Activated T-cell treated with anti-CD3 and anti-CD28 coated beads for 24 hours (primary cell): ENCODE results near the gene SLC39A6.
"Not testable (repeated sequence)": the region's sequence is repeated elsewhere in the genome, so short reads cannot be mapped to it uniquely, and the experiment has no call there.

ENCODE experiments used
- DNase-seq: peaks from one replicate; pipeline ENCODE4 v3.0.0-alpha.2; 2020; ENCODE audit warnings: low read depth

Gene SLC39A6

DNA sequence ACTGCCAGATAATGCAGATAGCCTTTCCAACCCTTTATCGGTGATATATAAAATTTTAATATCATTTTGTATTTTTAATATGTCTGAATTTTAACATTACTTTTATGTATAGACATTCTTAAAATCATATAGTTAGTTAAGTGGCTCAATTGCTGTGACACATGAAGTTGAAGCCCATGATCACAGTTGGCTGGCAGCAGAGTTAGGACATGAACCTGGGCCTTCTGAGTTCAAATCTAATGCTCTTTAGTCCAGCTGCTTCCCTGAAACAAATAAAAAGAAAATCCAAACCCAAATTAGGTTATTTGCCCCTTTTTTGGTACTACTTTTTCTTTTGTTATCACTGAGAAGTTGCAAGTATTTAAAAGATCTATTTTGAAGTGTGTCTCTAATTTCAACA lies 6.1 kb upstream of the SLC39A6 start:
- DNase-seq = no peak

DNA sequence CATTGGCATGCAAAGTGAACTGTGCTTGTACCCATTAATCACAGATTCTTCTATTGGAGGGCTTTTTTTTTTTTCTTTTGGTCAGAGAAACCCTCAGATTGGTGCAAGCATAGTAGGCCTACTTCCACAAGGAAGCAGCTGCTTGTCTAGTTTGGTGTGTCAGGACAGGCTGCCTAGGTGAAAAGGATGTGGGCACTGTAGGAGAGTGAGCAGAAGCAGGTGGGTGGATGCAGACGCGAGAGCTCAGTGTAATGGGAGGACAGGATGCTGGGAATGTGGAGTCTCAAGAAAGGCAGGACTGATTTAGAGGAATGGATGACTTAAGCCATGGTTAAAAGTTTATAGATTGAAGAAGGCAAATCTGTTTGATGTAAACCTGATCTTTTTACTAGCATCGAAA lies 3.6 kb upstream of the SLC39A6 start:
- no peak for DNase-seq

- DNase-seq = no peak
Measured at GRCh38 chr18:36131692-36132483, 2.7 kb upstream of the SLC39A6 start.

DNA sequence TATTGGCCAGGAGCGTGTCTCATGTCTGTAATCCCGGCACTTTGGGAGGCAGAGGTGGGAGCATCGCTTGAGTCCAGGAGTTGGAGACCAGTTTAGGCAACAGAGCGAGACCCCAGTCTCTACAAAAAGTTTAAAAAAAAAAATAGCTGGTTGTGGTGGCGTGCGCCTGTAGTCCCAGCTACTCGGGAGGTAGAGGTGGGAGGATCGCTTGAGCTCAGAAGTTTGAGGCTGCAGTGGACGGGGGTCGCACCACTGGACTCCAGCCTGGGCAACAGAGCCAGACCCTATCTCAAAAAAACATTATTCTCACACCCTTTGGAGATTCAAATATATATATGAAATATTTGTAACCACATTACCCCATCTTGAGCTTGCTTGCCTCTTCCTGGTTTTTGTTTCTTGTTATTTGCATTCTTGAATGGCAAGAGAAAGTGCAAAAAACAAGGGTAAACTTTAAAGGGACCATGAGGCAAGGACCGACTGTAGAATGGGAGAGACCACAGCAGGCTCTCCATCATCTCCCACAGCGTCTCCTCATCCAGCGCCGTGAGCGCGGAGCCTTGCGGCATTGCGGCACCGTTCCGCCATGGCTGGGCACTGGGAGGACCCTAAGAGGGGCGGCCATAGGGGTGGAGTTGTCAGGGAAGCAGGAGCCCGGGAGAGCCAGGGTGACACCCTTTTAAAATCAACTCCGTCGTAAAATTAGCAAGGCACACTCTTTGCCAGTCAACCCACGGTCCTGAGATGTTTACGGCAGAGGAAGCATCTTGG lies 1.9 kb upstream of the SLC39A6 start:
- DNase-seq = no peak

DNA sequence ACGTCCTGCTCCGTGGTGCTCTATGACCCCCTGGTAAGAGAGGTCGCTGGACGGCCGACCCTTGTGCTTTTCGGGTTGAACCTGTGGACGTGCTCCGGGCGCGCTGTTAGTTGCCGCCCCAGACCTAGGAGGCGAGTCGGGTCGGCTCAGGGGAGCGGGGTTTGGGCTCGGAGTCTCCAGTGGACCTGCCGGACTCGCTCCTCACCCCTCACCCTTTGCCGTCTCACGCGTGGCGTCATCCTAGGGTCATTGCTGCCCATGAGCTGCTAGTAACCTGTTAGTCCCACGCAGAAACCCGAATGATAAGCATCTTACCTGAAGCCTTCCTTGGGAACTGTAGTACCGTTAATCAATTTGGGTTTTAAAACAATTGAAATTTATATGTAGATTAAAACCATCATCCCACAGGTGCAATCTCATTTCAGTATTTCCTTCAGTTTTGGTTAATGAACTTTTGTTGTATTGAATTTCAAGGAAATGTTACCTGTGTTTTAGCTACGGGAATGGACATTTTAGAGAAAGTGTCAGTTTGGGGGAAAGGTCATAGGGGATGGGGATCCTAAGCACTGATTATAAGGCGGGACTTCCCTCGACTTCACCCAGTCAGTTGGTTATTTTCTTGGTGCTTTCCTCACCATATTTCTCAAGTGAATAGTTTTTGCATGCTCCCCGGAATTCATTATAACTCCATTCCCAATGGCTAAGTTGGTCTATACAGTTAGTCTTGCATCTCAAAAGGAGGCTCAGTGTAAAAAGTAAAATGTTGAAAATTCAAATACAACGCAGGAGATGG lies 1.1 kb upstream of the SLC39A6 start:
- no peak for DNase-seq

DNA sequence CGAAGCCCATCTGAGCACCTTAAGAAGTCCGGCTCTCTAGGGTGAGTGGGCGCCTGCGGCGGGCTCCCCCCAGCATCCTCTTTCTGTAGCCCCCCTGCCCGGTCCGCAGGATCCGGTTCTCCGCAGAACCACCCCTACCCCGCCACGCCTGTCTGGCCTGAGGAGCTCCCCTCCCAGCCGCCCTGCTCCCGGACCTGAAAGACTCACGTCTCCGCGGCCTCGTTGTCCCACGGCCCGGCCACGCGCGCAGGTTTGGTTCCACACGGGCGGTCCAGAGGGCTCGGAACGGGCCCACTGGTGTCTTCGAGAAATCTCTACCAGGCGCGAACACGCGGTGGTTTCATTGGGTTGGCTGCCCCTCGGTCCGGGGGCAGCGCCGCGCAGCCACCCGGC lies 237 bp downstream of the SLC39A6 start:
- DNase-seq = no peak

DNA sequence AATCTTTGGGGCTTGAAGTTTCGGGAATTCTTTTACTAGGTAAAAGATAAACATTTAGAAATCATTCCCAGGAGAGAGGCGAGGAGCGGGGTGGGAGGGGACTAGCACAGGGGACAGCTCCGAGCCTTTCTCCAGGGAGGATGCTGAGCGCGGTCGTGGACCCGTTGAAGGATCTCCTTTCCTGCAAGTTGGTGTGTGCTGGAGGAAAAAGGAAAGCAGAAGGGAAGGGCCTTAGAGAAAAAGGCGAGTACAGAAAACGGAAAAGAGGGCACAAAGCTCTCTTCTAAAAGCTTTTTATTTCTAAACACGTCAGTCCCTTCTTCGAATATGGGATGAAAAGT lies 640 bp downstream of the SLC39A6 start:
- DNase-seq = no peak

DNA sequence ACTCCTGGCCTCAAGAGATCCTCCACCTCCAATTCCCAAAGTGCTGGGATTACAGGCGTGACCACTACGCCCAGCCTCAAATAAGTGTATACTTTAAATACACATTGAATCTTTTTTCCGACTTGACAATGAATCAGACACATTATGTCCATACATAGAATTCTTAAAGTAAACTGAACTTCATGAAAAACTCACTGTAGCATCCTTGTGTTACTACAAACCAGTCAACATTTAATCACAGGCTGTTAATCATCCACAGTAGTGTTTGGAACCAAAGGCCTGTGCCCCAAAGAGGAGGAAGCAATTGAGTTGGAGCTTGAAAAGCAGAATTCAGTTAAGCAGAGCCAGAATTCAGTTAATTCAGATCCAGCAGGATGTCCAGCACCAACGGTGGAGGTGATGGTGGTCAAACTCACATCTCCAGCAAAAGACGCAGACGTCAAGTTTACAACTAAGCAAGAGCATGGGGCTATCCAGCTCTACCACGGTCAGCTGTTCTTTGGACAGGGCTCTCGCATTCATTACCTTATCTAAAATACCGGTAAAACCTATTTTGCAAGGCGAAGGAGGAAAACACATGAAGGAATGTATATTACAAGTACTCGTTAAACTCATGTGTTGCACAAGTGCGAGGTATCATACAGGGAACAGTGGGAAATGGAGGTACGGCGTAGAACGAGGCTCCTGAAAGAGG lies 1.2 kb downstream of the SLC39A6 start:
- DNase-seq = no peak

DNA sequence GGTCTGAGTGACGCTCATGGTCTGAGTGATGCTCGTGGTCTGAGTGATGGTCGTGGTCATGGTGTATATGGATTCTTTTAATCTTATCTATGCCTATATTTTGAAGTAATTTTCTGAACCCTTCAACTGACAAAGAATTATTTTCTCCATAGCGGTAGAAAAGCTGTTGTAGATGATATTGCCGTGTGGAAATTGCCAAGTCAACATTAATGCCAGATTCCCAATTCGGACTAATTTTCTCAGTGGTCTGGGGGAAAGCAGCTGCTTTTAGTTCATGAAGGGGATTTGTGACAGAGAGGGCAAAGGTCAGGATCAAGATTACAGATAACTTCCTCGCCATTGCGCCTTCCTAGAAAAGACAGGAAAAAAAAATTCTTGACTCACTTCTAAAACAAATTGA lies 2.5 kb downstream of the SLC39A6 start:
- no peak for DNase-seq

DNA sequence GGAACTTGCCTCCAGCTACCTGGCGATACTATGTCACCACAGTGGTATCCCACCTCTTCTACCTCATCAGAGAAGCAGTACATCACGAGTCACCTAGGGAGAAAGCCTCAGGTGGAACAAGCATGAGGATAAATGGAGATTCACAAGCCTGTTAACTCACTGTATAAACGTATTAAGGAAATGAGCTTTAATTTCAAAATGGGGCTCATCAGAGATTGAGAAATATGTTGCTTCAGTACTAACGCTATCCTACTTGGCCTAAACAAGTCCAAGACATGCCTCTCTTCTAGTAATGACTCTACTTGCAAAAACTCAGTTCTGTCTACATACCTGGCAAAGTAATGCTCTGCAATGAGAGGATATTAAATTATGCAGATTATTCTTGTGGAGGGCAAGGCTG lies 4.3 kb downstream of the SLC39A6 start:
- DNase-seq = no peak

DNA sequence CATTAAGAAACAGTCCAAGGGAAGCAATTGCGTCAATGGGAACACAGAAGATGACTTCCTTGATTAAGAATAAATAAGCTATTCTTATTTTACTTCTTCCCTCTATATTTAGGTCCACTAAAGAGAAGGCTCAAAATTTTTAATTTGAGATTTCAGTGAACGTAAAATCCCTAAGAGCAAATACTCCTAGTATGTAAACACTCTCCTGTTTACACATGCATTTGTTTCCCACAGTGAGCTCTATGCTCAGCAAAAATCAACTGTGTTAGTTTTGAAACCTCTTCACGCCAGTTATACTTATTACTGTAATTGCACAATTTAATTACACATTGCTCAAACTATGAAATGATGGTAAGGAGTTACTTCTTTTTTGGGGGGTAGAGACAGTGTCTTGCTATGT lies 8.8 kb downstream of the SLC39A6 start:
- DNase-seq = no peak

DNA sequence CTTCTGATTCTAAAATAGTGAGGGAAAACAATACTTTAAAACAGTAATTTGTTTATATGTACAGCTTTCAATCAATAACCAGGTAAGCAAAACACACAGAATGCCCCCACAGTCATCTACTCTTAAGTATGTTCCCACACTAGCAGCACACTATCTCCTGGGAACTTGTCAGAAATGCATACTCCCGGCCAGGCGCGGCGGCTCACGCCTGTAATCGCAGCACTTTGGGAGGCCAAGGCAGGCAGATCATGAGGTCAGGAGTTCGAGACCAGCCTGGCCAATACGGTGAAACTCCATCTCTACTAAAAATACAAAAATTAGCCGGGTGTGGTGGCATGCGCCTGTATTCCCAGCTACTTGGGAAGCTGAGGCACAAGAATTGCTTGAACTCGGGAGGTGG lies 12.4 kb downstream of the SLC39A6 start:
- not testable (repeated sequence) for DNase-seq

DNA sequence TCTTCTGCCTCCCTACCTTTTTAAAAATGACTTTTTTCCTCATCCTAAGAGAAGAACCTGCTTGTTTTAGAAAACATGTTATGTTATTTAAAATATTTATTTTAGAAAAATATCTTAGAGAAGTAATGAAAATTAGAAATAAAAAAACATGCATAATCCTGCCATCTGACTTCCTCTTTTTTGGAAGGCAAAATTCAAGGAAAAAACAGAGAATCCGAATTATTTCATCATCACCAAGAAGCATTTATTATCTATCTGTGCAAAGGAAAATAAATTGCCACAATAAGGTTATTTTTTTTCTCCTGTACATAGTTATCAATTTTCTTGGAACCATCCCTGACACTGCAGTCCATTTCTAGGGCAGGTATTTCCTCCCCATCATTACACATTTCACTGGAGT lies 14.4 kb downstream of the SLC39A6 start:
- no peak for DNase-seq

- DNase-seq = no peak
Measured at GRCh38 chr18:36114251-36114650, 14.9 kb downstream of the SLC39A6 start.

GRCh38 chr18:36112302-36112701 lies 16.8 kb downstream of the SLC39A6 start:
- no peak for DNase-seq

GRCh38 chr18:36109737-36110136 lies 19.4 kb downstream of the SLC39A6 start:
- DNase-seq = no peak

DNA sequence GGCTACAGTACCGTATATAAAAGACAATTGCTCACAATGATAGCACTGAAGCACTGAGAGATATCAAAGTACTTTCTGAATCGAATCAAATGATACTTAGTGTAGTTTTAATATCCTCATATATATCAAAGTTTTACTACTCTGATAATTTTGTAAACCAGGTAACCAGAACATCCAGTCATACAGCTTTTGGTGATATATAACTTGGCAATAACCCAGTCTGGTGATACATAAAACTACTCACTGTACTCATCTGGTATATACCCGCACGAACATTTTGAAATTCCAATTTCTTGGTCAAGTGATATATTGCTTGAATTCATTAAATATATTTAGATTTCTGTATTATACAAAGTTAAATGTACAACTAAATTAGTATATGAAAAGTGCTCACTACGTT lies 20.5 kb downstream of the SLC39A6 start:
- DNase-seq = no peak

- no peak for DNase-seq
Measured at GRCh38 chr18:36108196-36108595, 20.9 kb downstream of the SLC39A6 start.

GRCh38 chr18:36107477-36107876 lies 21.7 kb downstream of the SLC39A6 start:
- DNase-seq = no peak

GRCh38 chr18:36104749-36105148 lies 24.4 kb downstream of the SLC39A6 start:
- DNase-seq = no peak

DNA sequence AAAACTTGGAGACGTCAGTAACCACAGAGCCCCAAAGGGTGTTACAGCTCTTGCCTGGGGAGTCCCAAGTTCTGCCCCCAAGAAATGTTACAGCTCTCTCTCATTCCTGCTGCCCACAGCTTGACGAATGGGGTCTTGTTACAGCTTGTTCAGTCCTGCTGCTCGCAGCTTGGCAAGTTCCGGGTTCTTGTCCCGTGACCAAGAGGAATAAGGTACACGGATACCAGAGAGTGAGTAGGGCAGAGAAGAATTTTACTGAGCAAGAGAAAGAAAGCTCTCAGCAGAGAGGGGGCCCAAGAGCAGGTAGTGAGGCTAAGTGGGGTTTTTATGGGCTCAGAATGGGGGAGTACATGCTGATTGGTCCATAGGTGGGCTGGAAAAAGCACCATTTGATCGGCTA lies 27.2 kb downstream of the SLC39A6 start:
- no peak for DNase-seq

- no peak for DNase-seq
Measured at GRCh38 chr18:36099311-36099710, 29.8 kb downstream of the SLC39A6 start.
